ENCODE data around the gene SMKR1.
A peak's percentile ranks its signal among the peaks of the same experiment; 100 is the strongest.
"Not testable (repeated sequence)": the region's sequence is repeated elsewhere in the genome, so short reads cannot be mapped to it uniquely, and the experiment has no call there.

Gene SMKR1

DNA sequence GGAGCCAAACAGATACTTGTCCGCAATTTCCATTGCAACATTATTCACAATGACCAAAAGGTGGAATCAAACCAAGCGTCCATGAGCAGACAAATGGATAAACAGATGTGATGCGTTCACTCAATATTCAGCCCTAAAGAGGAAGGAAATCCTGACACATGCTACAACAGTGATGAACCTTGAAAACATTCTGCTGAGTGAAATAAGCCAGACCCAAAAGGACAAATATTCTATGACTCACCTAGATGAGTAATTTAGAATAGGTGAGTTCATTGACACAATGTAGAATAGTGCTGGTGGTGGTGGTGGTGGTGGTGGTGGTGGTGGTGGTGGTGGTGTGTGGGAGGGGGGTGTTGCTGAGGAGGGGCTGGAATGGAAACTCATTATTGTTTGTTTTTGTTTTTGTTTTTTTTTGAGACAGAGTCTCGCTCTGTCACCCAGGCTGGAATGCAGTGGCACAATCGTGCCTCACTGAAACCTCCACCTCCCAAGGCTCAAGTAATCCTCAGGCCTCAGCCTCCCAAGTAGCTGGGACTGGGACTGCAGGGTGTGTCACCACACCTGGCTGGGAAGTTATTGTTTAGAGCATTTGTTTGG lies 28.6 kb downstream of the SMKR1 start:
- no peak for DNase-seq

DNA sequence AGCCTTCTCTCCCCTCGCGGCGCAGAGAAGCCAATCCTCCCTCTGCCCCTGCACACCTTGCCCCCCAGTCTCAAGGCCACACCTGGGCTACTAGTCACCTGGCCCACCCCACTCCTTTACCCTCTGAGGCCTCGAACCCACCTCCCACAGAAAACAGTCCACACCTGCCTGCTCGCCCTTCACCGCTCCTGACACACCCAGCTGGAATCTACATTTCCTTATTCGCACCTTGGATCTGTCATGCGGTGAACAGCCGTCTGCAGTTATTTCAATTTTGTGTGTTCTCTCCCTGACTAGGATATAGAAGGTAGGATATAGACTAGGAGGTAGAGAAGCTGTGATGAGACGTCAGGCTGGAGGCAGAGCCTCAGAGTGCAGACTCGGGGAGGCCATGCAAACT lies 29.4 kb downstream of the SMKR1 start:
- no peak for DNase-seq

DNA sequence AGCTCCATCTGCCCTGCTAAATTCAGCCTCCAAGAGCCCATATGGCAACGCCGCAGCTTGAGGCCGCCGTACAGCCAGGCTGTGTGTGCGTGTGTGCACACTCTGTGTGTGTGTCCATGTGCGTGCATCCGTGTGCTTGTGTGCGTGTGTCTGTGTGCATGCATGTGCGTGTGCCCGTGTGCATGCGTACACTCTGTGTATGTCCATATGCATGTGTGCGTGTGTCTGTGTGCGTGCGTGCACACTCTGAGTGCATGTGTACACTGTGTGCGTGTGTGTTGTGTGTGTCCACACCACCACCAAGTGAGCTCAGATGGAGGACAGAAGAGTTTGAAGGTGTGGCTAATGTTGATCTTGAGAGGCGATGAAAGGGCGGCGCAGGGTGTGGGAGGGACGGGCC lies 30.0 kb downstream of the SMKR1 start:
- DNase-seq = no peak

DNA sequence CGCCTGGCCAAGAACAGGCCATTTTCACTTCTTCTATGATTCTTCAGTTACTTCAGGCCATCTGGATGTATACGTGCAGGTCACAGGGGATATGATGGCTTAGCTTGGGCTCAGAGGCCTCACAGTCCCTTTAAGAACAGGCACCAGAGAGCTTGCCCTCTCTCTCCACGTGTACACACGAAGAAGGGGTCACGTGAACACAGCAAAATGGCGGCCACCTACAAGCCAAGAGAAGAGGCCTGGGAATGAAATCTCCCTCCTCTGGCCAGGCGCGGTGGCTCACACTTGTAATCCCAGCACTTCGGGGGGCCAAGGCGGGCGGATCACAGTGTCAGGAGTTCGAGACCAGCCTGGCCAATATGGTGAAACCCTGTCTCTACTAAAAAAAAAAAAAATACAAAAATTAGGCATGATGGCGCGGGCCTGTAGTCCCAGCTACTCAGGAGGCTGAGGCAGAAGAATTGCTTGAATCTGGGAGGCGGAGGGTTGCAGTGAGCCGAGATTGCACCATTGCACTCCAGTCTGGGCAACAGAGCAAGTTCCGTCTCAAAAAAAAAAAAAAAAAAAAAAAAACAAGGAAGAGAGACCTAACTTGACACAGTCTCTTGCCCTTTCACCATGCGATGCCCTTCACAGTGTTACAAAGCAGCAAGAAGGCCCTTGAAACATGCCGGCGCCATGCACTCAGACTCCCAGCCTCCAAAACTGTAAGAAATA lies 32.4 kb downstream of the SMKR1 start:
- DNase-seq = not testable (repeated sequence)

DNA sequence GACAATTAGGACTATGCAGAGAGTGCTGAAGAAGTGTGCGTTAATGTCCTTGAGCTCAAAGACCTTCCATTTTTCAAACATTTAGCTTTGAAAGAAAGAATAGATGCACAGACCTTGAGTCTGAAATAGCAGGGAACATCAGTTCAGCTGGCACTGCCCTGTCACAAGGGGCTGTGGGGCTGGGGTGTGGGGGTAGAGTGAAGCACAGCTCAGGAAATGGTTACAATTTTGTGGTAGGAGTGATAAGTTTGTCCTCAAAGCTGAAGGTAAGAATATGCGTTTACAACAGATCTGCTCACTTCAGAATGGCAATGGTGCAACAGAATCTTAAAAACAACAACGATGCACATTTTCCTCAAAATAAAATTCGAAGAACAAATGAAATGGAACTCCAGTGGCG lies 33.6 kb downstream of the SMKR1 start:
- DNase-seq = no peak

DNA sequence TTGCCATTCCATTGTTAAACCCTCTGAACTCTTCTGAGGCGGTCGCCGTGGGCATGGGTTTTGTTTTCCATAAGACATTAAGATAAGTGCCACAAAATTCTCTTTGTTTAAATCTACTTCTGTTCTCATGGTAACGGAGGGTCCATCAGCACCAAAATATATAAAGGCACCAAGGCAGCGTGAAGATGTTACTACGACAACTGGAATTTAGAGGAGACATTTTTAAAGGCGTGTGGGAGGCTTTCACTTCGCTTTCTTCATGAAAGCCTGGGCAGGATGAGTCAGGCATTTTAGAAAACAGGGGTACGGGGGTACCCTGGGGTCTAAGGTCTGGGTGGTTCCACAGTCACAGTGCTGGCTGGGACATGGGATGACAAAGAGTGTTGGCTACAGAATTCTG lies 34.0 kb downstream of the SMKR1 start:
- DNase-seq = no peak

DNA sequence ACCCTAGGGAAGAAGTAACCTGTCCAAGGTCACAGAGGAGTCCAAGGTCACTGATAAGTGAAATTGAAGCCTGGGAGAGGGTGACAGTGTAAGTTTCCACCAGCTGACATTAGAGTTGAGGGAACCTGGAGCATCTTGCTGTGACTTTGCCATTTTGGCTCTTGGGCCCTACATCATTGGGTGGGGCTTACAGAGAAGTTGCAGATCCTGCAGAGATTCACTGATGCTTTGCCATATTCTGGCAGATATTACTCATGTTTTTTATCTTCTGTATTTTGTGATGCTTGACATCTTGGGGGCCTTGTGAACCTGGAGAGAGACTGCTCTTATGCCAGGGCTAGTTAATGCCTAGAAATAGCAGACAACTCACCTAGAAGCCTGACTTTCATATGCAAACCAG lies 36.5 kb downstream of the SMKR1 start:
- DNase-seq = no peak

DNA sequence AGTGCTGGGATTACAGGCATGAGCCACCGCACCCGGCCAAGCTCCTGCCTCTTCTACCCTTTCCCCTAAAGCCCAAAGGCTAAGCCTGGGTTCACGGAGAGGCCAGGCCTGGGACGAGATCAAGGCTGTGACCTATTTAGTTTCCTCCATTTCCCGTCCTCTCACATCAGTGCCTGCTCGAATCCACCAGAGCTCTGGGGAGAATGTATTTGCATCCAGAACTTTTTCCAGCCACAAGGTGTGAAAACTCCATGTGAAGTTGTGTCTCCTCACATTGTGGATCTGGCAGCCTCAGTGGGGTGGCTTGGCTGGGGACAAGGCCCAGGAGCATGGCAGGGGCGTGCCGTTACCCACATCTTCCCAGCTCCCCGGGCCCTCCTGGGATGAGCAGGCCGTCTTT lies 38.0 kb downstream of the SMKR1 start:
- DNase-seq = no peak

DNA sequence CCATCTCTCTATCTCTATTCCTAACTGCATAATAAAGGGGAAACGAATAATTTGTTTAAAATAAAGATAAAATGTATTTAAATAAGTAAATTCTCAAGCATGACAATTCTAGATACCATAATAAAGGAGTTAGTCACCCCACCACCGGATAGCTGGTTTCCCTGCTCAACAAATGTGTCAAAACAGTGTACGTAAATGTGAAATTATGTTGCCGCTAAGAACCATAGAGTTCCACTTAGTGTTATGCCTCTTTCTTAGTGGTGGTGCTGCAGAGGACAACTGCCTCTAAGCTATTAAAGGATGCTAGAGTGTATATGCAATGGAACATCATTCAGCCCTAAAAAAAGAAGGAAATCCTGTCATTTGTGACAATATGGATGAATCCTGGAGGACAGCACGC lies 42.4 kb downstream of the SMKR1 start:
- DNase-seq = no peak

DNA sequence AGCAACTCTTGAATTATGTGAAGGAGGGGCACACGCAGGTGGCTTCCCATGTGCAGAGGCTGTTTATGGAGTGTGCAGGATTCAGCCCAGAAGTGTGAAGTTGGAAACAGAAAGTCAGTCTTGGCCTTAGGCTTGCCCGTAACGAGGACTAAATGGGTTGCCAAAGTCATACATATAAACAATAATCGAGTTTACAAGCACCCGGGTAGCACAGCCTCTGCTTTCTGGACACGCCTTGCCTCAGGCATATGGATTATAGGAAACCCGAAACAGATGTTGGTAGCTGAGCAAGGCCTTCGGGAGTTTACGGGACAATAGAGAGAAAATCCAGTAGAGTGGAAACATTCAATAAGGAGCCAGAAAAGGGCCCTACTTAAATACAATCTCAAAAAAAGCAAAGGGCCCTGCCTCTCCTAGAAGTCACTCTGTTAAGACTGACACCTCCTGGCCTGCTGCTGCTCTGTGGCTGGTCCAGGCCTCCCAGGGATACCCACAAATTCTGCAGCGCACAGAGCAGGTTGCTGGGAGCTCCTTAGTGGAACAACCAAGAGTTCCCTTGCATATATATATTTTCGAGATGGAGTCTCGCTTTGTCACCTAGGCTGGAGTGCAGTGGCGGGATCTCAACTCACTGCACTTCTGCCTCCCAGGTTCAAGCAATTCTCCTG lies 48.5 kb downstream of the SMKR1 start:
- no peak for DNase-seq

DNA sequence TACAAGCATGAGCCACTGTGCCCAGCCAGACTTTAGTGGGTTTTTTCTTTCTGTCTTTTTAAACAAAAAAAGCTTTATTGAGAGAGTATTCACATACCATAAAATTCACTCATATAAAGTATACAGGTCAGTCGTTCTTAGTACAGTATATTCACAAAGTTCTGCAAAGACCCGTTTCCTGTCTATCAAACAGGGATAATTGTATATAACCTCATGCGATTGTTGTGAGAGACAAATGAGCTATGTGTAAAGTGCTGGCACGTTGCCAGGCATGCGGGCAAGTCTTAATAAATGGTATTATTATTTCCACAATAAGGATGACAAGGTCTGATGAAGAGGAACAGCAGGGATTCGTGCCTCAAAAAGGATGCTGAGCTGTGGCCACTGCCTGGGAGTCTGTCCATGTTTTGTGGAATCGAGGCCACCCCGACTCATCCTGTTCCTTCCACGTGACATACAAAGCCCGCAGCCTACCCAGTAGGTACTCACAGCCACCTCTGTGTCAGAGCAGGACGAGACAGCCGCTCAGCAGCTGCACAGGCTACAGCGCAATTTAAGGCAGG lies 51.6 kb downstream of the SMKR1 start:
- peak in 2 of 3 experiments; percentile 92 to 99 for DNase-seq

DNA sequence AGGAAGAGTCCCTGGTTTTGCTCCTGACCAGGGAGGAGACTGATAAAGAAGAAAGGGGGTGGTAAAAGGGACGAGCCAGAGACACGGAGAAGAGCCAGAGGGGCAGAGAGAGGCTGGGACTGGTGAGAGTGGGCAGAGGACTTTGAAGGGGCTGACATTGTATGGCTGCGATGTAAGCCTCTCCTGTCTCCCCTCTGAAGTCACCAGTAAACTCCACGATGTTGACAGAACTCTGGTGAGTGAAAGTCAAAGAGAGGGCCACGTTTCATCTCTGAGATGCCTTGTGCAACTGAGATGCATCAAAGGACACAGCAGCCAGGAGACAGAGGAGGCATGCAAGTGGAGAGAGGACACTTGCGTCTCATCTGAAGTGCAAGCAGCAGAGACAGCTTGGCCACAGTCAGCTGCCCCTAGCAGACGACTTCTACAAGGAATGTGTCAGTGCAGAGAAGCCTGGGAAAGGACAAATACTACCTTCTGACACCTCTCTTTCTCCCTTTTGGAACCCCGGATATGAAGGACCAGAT lies 54.3 kb downstream of the SMKR1 start:
- no peak for DNase-seq

DNA sequence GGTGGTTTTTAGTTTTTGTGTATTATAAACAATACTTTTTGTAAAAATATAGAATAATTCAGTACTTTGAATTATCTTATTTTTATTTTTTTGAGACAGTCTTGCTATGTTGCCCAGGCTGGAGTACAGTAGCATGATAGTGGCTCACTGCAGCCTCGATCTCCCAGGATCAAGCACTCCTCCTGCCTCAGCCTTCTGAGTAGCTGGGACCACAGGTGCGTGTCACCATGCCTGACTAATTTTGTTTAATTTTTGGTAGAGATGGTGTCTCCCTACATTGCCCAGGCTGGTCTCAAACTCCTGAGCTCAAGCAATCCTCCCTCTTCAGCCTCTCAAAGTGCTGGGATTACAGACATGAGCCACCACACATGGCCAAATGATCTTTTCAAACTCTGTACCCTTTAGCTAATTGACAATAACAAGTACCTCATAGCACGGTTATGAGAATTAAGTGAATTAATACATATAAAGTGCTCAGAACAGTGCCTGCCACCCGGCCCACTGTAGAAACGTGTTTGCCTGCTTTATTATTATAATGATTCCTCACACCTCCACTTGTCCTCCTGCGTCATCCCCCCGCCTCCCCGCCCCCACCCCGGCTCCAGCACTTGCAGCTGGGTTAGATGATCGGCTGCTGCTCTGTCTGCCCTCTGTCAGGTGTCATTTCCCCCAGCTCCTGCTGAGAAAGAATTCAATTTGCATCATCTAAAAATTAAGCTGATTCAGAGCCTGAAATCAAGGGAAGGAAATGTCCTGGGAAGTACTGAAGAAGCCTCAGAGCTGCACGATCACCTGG lies 55.6 kb downstream of the SMKR1 start:
- DNase-seq = peak in 2 of 3 experiments; percentile 68 to 83

DNA sequence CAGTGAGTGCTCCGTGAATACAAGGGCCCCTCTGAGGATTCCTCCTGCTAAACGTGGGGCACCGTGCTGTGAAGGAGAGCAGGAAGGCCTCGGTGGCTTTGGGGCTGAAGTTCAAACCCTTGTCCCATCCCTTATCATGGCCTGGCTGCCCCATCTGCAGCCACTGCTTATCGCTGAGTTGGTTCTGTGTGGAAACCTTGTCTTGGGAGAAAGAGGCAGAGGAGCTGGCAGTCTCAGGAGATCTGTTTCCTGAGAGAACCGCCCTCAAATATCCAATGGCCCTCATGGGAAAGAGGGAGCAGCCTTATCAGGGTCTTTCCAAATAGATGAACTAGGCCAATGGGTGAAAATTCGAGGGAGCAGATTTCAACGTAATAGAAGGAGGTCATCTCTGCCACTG lies 57.2 kb downstream of the SMKR1 start:
- no peak for DNase-seq

DNA sequence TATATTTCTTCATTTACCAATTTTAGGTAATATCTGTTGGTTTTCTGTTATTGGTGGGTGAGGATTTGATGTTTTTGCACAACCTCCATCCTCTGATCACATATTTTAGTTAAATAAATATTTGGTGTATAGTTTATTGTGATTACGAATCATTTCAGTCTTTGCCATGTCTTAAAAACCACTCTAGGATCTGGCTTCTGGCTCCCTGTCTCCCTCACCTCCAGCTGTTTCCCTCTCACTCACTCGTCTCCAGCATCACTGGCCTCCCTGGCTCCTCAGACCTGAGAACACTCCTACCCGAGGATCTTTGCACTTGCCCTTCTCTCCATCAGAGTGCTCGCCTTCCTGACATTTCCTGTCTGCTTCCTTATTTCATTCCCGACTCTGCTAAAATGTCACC lies 58.5 kb downstream of the SMKR1 start:
- no peak for DNase-seq

DNA sequence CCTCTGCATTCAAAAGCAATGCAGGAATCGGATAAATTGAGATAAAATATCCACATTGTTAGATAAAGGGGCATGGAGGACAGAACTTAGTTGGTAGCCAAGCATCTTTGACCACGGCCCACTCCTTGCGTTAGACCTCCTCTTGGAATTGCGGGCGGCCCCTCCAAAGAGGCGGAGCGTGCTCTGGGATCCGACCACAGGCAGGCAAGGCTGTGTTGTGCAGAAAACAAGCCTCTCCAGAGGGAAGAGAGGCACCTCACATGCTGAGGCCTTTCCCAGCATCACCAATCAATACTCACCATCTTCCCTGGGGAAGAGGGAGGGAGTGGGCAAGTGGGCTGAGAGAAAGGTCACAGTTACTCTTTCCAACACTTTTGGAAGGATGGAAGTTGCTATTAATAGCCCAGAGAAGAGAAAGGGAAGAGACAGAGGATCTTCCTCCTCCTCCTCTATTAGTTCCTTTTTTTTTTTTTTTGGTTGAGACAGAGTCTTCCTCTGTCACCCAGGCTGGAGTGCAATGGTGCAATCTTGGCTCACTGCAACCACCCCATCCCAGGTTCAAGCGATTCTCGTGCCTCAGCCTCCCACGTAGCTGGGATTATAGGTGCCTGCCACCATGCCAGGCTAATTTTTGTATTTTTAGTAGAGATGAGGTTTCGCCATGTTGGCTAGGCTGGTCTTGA lies 59.5 kb downstream of the SMKR1 start:
- DNase-seq = no peak
